Measurements from ENCODE around the gene ZNF546.

The ZNF546 gene

GRCh38 chr19:39970425-39970674, 26.5 kb upstream of the ZNF546 start:
- POLR2A ChIA-PET = interaction anchor here (0.7 to 1.5 kb wide), 6 partner anchors 8 to 120 kb away, joined by 3 to 10 read pairs (median 5); partner anchors contain the start of gene ZNF546
- DNase-seq (ENCODE audit: extremely low spot score) = peak; percentile 38
- CTCF ChIA-PET = interaction anchor here (0.6 to 3.9 kb wide), 37 partner anchors 9 to 309 kb away, joined by 3 to 30 read pairs (median 5); partner anchors contain the start of genes DYRK1B, FBL, ZNF546 and ZNF780A
- TF ChIP-seq CTCF (IDR thresholded peaks at IDR 0.05; ENCODE audit: control extremely low read depth, extremely low read depth, low read depth, missing control alignments) = no peak

- DNase-seq (ENCODE audit: extremely low spot score) = peak; percentile 99
- POLR2A ChIA-PET = interaction anchor here (0.6 to 1.5 kb wide), 7 partner anchors 8 to 515 kb away, joined by 3 to 10 read pairs (median 4); partner anchors contain the start of gene ZNF546
- CTCF ChIA-PET = interaction anchor here (0.6 to 3.9 kb wide), 39 partner anchors 8 to 308 kb away, joined by 3 to 30 read pairs (median 4); partner anchors contain the start of genes DYRK1B, FBL, ZNF546 and ZNF780A
- peak; percentile 93 for TF ChIP-seq CTCF (IDR thresholded peaks at IDR 0.05; ENCODE audit: control extremely low read depth, extremely low read depth, low read depth, missing control alignments)
Observed at GRCh38 chr19:39970675-39971379, 26.0 kb upstream of the ZNF546 start, which contains the start of gene PSMC4. Gene PSMC4, plus strand, starts transcription at chr19:39971165. Its CDS starts 38 bp downstream, at chr19:39971203.

DNA sequence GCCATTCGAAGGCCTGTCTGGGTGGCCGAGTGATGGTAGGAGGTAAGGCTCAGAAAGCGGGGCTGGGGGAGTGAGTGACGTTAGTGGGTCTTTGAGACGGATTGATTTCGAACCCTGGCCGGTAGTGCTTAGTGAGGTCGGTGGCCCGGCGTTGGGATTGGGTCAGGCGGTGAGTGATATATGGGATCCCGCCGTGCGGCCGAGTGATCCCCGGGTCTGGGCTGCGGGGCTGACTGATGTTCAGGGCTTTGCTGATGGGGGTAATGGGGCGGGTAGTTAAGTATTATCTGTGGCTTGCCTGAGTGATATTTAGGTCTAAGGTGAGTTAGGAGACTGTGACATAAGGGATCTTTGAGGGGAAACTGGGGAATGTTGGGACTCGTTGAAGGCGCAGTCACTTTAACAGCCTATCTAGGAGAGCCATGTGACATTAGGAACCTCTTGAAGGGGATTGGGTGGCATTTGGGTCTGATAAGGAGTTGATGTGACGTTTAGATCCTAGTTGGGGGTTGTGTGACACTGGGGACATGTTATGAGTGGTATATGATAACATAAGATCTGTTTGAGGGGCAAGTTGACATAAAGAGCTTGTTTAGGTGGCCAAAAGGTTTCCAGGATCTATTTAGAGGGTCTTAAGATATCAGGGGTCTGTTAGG, 25.4 kb upstream of the ZNF546 start:
- CTCF ChIA-PET = interaction anchor here (0.6 to 3.9 kb wide), 26 partner anchors 10 to 299 kb away, joined by 3 to 30 read pairs (median 5); partner anchors contain the start of genes FBL, ZNF546 and ZNF780A
- no peak for TF ChIP-seq CTCF (IDR thresholded peaks at IDR 0.05; ENCODE audit: control extremely low read depth, extremely low read depth, low read depth, missing control alignments)
- no peak for DNase-seq (ENCODE audit: extremely low spot score)
- POLR2A ChIA-PET = interaction anchor here (1.0 to 1.5 kb wide), 3 partner anchors 7 to 119 kb away, joined by 3 to 10 read pairs (median 6); partner anchors contain the start of gene ZNF546

- POLR2A ChIA-PET = no interaction called here
- CTCF ChIA-PET = interaction anchor here (1.1 kb wide), 1 partner anchor 12 kb away, joined by 4 read pairs; no protein-coding TSS in a partner anchor
- no peak for TF ChIP-seq CTCF (IDR thresholded peaks at IDR 0.05; ENCODE audit: control extremely low read depth, extremely low read depth, low read depth, missing control alignments)
- DNase-seq (ENCODE audit: extremely low spot score) = no peak
Observed at GRCh38 chr19:39974377-39975155, 22.3 kb upstream of the ZNF546 start.

- CTCF ChIA-PET = interaction anchor here (2.0 kb wide), 1 partner anchor 13 kb away, joined by 6 read pairs; no protein-coding TSS in a partner anchor
- no peak for TF ChIP-seq CTCF (IDR thresholded peaks at IDR 0.05; ENCODE audit: control extremely low read depth, extremely low read depth, low read depth, missing control alignments)
- no peak for DNase-seq (ENCODE audit: extremely low spot score)
- POLR2A ChIA-PET = no interaction called here
Observed at GRCh38 chr19:39982883-39983282, 14.0 kb upstream of the ZNF546 start.
